ENCODE measurements around the gene WNT7A.

Gene WNT7A

GRCh38 chr3:13770170-13771169 lies 109.4 kb downstream of the WNT7A start:
- DNase-seq (ENCODE audit: low read depth), result no peak

- DNase-seq (ENCODE audit: low read depth), result no peak
Observed at GRCh38 chr3:13769422-13769821, 110.4 kb downstream of the WNT7A start.

GRCh38 chr3:13768453-13768852 lies 111.4 kb downstream of the WNT7A start:
- DNase-seq (ENCODE audit: low read depth), result no peak

- no peak for DNase-seq (ENCODE audit: low read depth)
Observed at GRCh38 chr3:13767896-13768295, 112.0 kb downstream of the WNT7A start.

- no peak for DNase-seq (ENCODE audit: low read depth)
Observed at GRCh38 chr3:13767030-13767429, 112.8 kb downstream of the WNT7A start.

All from ELR (cell line).